EH (cell line): ENCODE results near the gene ZBTB1.

Experiments
- DNase-seq: peaks from one replicate; pipeline ENCODE4 v3.0.0-alpha.2; 2015; ENCODE audit warnings: low read depth

The ZBTB1 gene

GRCh38 chr14:64504310-64504896, at the start of gene ZBTB1:
Gene ZBTB1, plus strand, starts transcription at chr14:64504770. Its CDS starts 16,735 bp downstream, at chr14:64521505.
- peak; percentile 91 for DNase-seq

GRCh38 chr14:64459405-64460136, 45.0 kb upstream of the ZBTB1 start:
- DNase-seq: no peak

- DNase-seq: no peak
Measured at GRCh38 chr14:64461221-64461620, 43.3 kb upstream of the ZBTB1 start.

GRCh38 chr14:64463195-64463594, 41.4 kb upstream of the ZBTB1 start:
- no peak for DNase-seq

DNA sequence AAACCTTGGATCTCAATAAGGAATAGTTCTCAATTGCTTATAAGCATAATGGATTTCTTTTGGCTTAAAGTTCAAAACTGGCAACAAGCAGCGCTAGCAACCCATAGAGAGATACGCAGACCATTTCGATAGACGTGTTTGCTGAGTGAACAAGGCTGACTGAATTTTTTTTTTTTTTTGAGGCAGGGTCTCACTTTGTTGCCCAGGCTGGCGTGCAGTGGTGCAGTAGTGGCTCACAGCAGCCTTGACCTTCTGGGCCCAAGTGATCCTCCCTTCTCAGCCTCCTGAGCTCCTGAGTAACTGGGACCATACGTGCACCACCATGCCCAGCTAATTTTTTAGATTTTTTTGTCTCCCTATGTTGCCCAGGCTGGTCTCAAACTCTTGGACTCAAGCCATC, 40.7 kb upstream of the ZBTB1 start:
- DNase-seq: no peak

DNA sequence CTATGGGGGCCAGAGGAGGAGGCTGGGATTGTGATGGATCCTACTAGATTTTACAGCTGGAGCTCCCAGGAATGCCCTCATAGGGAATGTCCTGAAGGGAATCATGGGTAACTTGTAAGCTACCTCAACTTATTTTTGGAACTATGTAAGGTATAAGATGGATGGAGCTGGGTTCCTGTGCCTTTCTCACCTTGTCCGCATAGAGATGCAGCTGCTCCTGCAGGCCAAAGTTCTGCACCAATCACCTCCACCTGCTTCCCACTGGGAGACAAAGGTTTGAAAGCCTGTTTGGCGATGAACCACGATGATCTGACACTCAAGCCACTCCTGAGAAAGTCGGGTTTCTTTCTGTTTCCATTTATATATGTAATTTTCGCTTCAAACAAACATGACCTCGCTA, 39.9 kb upstream of the ZBTB1 start:
- DNase-seq: no peak

DNA sequence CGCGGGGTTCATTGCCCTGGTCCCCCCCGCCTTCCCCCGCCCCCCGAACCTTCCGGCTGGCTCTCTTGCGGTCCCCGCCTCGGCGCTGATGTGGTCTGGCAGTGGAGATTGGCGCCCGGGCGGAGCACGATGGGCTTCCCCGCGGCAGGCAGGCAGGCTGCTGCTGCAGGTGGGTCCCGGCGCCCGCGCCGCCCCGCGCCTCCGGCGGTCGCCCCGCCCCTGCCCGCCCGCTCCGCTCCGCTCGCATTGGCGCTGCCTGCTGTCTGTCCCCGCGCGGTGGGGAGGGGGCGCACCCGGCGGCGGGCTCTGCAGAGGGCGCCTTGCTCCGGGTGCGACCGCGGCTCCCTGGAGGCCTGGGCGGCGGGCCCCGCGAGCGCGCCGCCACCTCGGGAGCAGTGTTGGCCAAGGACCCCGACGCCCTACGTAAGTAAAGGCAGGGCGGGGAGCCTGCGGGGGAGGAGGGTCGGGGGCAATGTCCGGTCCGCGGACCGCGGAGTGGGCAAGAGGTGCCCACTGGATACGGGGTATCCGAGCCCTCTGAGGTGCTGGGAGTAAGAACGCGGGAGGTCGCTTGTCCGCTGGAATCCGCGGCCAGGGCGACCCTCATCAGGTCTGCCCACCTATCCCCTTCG, 39.3 kb upstream of the ZBTB1 start, which contains the start of gene AKAP5:
AKAP5 (plus strand) TSS at position 309 of the 632 bp plus-strand sequence. CDS start 2,896 bp downstream, outside the sequence.
- DNase-seq: peak; percentile 39

DNA sequence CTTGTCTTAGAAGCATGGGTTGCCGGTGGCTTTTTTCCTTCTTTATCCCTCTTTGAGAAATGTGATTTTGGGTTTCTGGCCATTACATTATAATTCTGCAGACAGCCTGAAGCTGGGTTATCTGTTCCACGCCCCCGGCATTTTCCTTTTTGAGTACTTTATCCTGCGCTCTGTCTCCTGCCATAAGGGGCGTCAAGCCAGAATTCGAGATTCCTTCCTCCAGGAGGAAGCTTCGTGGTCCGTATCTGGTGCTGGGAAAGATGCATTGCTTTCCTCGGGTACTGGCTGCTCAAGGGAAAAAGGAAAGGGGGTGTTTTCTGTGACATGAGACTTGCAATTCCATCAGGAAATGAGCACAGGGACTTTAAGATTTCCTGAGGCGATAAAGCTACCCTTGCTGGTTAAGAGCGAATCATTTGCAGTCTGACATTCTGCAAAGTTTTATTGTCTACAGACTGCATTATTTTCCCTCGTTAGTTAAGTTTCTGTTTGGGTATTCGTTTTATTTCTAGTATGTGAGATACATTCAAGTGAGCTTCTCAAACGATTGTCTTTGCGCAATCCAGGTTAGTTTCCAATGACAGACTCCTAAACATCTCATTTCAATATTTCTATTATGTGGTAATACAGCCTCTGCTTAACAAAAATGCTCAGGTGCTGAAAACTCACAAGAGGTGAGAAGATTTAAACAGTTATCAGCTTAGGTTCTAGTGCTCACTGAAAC, 38.6 kb upstream of the ZBTB1 start:
- peak; percentile 73 for DNase-seq

GRCh38 chr14:64467101-64467500, 37.5 kb upstream of the ZBTB1 start:
- no peak for DNase-seq

GRCh38 chr14:64467566-64467965, 37.0 kb upstream of the ZBTB1 start:
- no peak for DNase-seq

GRCh38 chr14:64468451-64468850, 36.1 kb upstream of the ZBTB1 start:
- DNase-seq: no peak

GRCh38 chr14:64474041-64474440, 30.5 kb upstream of the ZBTB1 start:
- no peak for DNase-seq

GRCh38 chr14:64474698-64475097, 29.9 kb upstream of the ZBTB1 start:
- no peak for DNase-seq

GRCh38 chr14:64475585-64476273, 28.8 kb upstream of the ZBTB1 start:
- no peak for DNase-seq

- no peak for DNase-seq
Measured at GRCh38 chr14:64476438-64476837, 28.1 kb upstream of the ZBTB1 start.

DNA sequence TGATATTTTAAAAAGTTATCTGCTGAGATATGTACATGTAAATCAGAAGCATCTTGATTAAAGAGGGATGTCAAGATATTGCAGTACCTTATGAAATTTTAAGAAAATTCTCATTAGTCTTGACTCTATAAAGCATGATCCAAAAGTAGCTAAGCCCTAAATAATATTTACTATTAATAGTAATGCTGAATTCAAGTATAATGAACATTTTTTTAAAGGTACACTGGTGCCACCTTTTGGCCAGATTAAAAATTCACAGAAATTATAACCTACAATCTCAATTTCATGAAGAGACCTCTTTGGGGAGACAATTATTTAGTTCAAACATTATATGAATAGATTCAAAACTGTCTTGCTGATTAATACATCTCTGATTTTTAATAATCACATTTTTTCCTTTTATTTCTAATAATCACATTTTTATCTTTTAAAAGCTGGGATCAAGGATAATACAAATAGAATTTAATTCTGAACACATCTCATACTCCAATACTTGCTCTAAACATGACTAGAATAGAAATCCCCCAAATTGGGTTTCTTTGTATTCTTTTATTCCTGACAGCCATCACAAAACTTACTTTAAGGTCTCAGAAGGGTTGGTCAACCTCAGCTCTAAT, 25.8 kb upstream of the ZBTB1 start:
- DNase-seq: peak; percentile 46

GRCh38 chr14:64488590-64489099, 15.9 kb upstream of the ZBTB1 start:
- no peak for DNase-seq

- no peak for DNase-seq
Measured at GRCh38 chr14:64491637-64492036, 12.9 kb upstream of the ZBTB1 start.

DNA sequence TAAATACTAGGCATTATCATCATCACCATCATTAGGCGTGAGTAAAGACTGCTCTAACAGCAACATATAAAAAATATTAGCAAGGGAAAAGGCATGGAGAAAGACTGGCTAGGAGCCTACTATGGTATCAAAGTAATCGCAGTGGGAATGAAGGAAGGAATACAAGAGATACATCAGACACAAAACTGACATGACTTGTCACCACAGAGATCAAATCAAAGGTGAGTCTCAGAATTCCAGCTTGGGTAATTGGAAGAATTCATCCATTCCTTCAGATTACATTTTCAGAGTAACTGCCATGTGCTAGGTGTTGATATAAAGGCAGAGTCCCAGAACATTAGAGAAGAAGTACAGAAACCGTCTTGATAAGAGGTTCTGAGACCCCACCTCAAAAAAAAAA, 11.1 kb upstream of the ZBTB1 start:
- DNase-seq: no peak

GRCh38 chr14:64495252-64495651, 9.3 kb upstream of the ZBTB1 start:
- DNase-seq: no peak

GRCh38 chr14:64496764-64497163, 7.8 kb upstream of the ZBTB1 start:
- no peak for DNase-seq
